HepG2 (cell line): ENCODE data around the gene C1QBP. TPM values are rescaled to one million over a fixed set of nuclear protein-coding genes. Genes with fewer than 3 reads are reported as not detected.
A peak's percentile ranks its signal among the peaks of the same experiment; 100 is the strongest.

Source experiments
- AGO1 ChIP-seq: fragments of 200-400 bp; formaldehyde crosslinking; IDR thresholded peaks from 2 replicates; pipeline ENCODE4 v1.6.1; 2017; ENCODE audit warnings: mild to moderate bottlenecking, low read depth, low read length, moderate library complexity; ENCODE audit not compliant: poor library complexity, severe bottlenecking
- BRCA1 ChIP-seq: sonication (generic); formaldehyde crosslinking; IDR thresholded peaks from 2 replicates; pipeline ENCODE4 v1.4.0; 2020; ENCODE audit warnings: missing genetic modification reagents
- DBP ChIP-seq: sonication (generic); formaldehyde crosslinking; IDR thresholded peaks from 2 replicates; pipeline ENCODE4 v1.4.0; 2020; ENCODE audit warnings: missing genetic modification reagents; ENCODE audit errors: not compliant biosample characterization
- ELF3 ChIP-seq: IDR thresholded peaks from 2 replicates; pipeline ENCODE4 v1.6.1; 2016; ENCODE audit warnings: missing genetic modification reagents, missing compliant biosample characterization
- ESRRA ChIP-seq: sonication (generic); formaldehyde crosslinking; IDR thresholded peaks from 2 replicates; pipeline ENCODE4 v1.5.1; 2020; ENCODE audit warnings: mild to moderate bottlenecking, low read depth, missing genetic modification reagents
- FOXA1 ChIP-seq, 2 experiments: fragments of 450-650 bp in 1 of 2; sonication (generic) in 1 of 2; formaldehyde crosslinking in 1 of 2; IDR thresholded peaks; 2 replicates each; pipeline versions ENCODE4 v1.4.0 to v1.6.1; 2016 to 2020; ENCODE audit warnings: missing genetic modification reagents in 1 of 2
- GMEB1 ChIP-seq: sonication (generic); formaldehyde crosslinking; IDR thresholded peaks from 2 replicates; pipeline ENCODE4 v1.5.1; 2020; ENCODE audit warnings: missing genetic modification reagents, mild to moderate bottlenecking, borderline replicate concordance
- IRF1 ChIP-seq: sonication (generic); formaldehyde crosslinking; IDR thresholded peaks from 2 replicates; pipeline ENCODE4 v1.4.0; 2020; ENCODE audit warnings: low read depth, mild to moderate bottlenecking, missing genetic modification reagents
- JUNB ChIP-seq: sonication (generic); formaldehyde crosslinking; IDR thresholded peaks from 2 replicates; pipeline ENCODE4 v1.8.0; 2022; ENCODE audit warnings: missing genetic modification reagents, mild to moderate bottlenecking, borderline replicate concordance
- MAF1 ChIP-seq: sonication (generic); formaldehyde crosslinking; IDR thresholded peaks from 2 replicates; pipeline ENCODE4 v1.5.0; 2020; ENCODE audit warnings: missing genetic modification reagents, borderline replicate concordance
- MED8 ChIP-seq: sonication (generic); formaldehyde crosslinking; IDR thresholded peaks from 2 replicates; pipeline ENCODE4 v1.8.1; 2023; ENCODE audit warnings: mild to moderate bottlenecking, missing genetic modification reagents; ENCODE audit not compliant: insufficient replicate concordance
- MTF2 ChIP-seq: sonication (generic); formaldehyde crosslinking; IDR thresholded peaks from 2 replicates; pipeline ENCODE4 v1.5.0; 2020; ENCODE audit warnings: missing genetic modification reagents, borderline replicate concordance
- NFATC3 ChIP-seq: sonication (generic); formaldehyde crosslinking; IDR thresholded peaks from 2 replicates; pipeline ENCODE4 v1.5.1; 2020; ENCODE audit warnings: mild to moderate bottlenecking, missing genetic modification reagents
- NPAS2 ChIP-seq: sonication (generic); formaldehyde crosslinking; IDR thresholded peaks from 2 replicates; pipeline ENCODE4 v1.8.0; 2022; ENCODE audit warnings: mild to moderate bottlenecking, missing genetic modification reagents, borderline replicate concordance
- PBX2 ChIP-seq: IDR thresholded peaks from 2 replicates; pipeline ENCODE4 v1.6.1; 2016; ENCODE audit warnings: control low read depth
- SAP130 ChIP-seq: IDR thresholded peaks from 2 replicates; pipeline ENCODE4 v1.6.1; 2016; ENCODE audit warnings: low read depth
- SMARCC2 ChIP-seq: fragments of 450-650 bp; IDR thresholded peaks from 2 replicates; pipeline ENCODE4 v1.6.1; 2017; ENCODE audit warnings: antibody characterized with exemption, mild to moderate bottlenecking
- SMYD3 ChIP-seq: sonication (generic); formaldehyde crosslinking; IDR thresholded peaks from 2 replicates; pipeline ENCODE4 v1.8.1; 2023; ENCODE audit warnings: mild to moderate bottlenecking, missing genetic modification reagents
- SP2 ChIP-seq: sonication (generic); formaldehyde crosslinking; IDR thresholded peaks from 2 replicates; pipeline ENCODE4 v1.5.1; 2020; ENCODE audit warnings: mild to moderate bottlenecking, missing genetic modification reagents
- TCF7 ChIP-seq: sonication (generic); IDR thresholded peaks from 2 replicates; pipeline ENCODE4 v1.6.1; 2016; ENCODE audit warnings: antibody characterized with exemption, low read depth
- ZFP36L1 ChIP-seq: sonication (generic); formaldehyde crosslinking; IDR thresholded peaks from 2 replicates; pipeline ENCODE4 v1.8.0; 2022; ENCODE audit warnings: mild to moderate bottlenecking, missing genetic modification reagents, moderate library complexity
- ZNF138 ChIP-seq: sonication (generic); formaldehyde crosslinking; IDR thresholded peaks from 2 replicates; pipeline ENCODE4 v1.5.0; 2020; ENCODE audit warnings: mild to moderate bottlenecking, low read depth, missing genetic modification reagents
- ZNF224 ChIP-seq: sonication (generic); formaldehyde crosslinking; IDR thresholded peaks from 2 replicates; pipeline ENCODE4 v1.5.0; 2020; ENCODE audit warnings: mild to moderate bottlenecking, missing genetic modification reagents
- ZNF382 ChIP-seq: sonication (generic); formaldehyde crosslinking; IDR thresholded peaks from 2 replicates; pipeline ENCODE4 v1.5.0; 2020; ENCODE audit warnings: missing genetic modification reagents, mild to moderate bottlenecking, borderline replicate concordance
- ZNF746 ChIP-seq: sonication (generic); formaldehyde crosslinking; IDR thresholded peaks from 2 replicates; pipeline ENCODE4 v1.8.0; 2022; ENCODE audit warnings: mild to moderate bottlenecking, missing genetic modification reagents
- ZSCAN30 ChIP-seq: sonication (generic); formaldehyde crosslinking; IDR thresholded peaks from 2 replicates; pipeline ENCODE4 v1.5.0; 2020; ENCODE audit warnings: mild to moderate bottlenecking, missing genetic modification reagents
- ZSCAN31 ChIP-seq: sonication (generic); formaldehyde crosslinking; IDR thresholded peaks from 2 replicates; pipeline ENCODE4 v1.5.0; 2020; ENCODE audit warnings: low read depth, mild to moderate bottlenecking, missing genetic modification reagents
- polyA plus RNA-seq, 8 experiments: library from polyadenylated mRNA; depleted of rRNA in 3 of 8; stranded (reverse) in 7 of 8; unstranded in 1 of 8; fragments of >200 nt; fragmentation: Illumina TruSeq in 4 of 8; extraction: Trizol in 4 of 8; gene quantifications; 2 replicates each; pipeline versions ENCODE4 v1.2.1 to v1.2.3, GENCODE V29; 2011 to 2016; ENCODE audit warnings: low read depth in 4 of 8, missing spikeins in 1 of 8, mixed read lengths in 1 of 8; ENCODE audit not compliant: insufficient read depth in 1 of 8
- total RNA-seq, 5 experiments: library from RNA; depleted of rRNA; stranded (reverse); fragments of >200 nt; fragmentation: Illumina TruSeq; extraction: Trizol; gene quantifications; 2 replicates each; pipeline ENCODE4 v1.2.3, GENCODE V29; 2016; ENCODE audit warnings: low read depth in 1 of 5

The C1QBP gene
- total and polyA plus RNA-seq, 2 of the 13 experiments (the other 11 are each of a cell fraction or from before 2014, with no cell fraction given), result 219 to 680 TPM

- no peak for TF ChIP-seq GMEB1 (CRISPR knock-in tag)
- no peak for TF ChIP-seq NFATC3 (CRISPR knock-in tag)
- no peak for TF ChIP-seq AGO1
- TF ChIP-seq PBX2 (CRISPR knock-in tag), result no peak
- TF ChIP-seq MTF2 (CRISPR knock-in tag), result no peak
- TF ChIP-seq ZSCAN30 (CRISPR knock-in tag), result no peak
- no peak for TF ChIP-seq SP2 (CRISPR knock-in tag)
- TF ChIP-seq SMARCC2, result no peak
- no peak for TF ChIP-seq JUNB
- TF ChIP-seq NPAS2, result no peak
- 0 out of 2 replicates have a peak, but pooled peaks have one; percentile 13 for TF ChIP-seq ELF3 (CRISPR knock-in tag)
- TF ChIP-seq ZNF138 (CRISPR knock-in tag), result no peak
- no peak for TF ChIP-seq SMYD3 (CRISPR knock-in tag)
- no peak for TF ChIP-seq FOXA1 (IDR thresholded peaks at IDR 0.05)
- peak; percentile 0; the same call in 1 of the 2 replicates for TF ChIP-seq FOXA1 (CRISPR knock-in tag; IDR thresholded peaks at IDR 0.05)
- peak; percentile 66; the same call in 1 of the 2 replicates for TF ChIP-seq TCF7
- TF ChIP-seq ZNF224, result no peak
- TF ChIP-seq ZNF382 (CRISPR knock-in tag), result no peak
- TF ChIP-seq ZSCAN31 (CRISPR knock-in tag), result no peak
- no peak for TF ChIP-seq BRCA1 (CRISPR knock-in tag)
- no peak for TF ChIP-seq IRF1 (CRISPR knock-in tag)
- TF ChIP-seq MAF1, result no peak
- no peak for TF ChIP-seq ZFP36L1 (CRISPR knock-in tag)
- TF ChIP-seq SAP130, result peak; percentile 83
- TF ChIP-seq ESRRA (CRISPR knock-in tag), result no peak
- TF ChIP-seq DBP, result no peak
- no peak for TF ChIP-seq MED8 (CRISPR knock-in tag)
- no peak for TF ChIP-seq ZNF746
These were observed 26.0 kb upstream of the C1QBP start (continued) for GRCh38 chr17:5464717-5465507.
